HG03520 (cell line): ENCODE results near the gene GTF3C2.
A peak's percentile ranks its signal among the peaks of the same experiment; 100 is the strongest.
"Not testable (repeated sequence)": the region's sequence is repeated elsewhere in the genome, so short reads cannot be mapped to it uniquely, and the experiment has no call there.

Source experiments
- ATAC-seq: cut with Tn5 transposase; IDR thresholded peaks from one replicate; pipeline ENCODE4 v1.9.1; 2021; ENCODE audit warnings: mild to moderate bottlenecking, moderate library complexity; ENCODE audit not compliant: unreplicated experiment

The GTF3C2 gene

GRCh38 chr2:27372937-27373336 lies 16.4 kb upstream of the GTF3C2 start:
- ATAC-seq = no peak

DNA sequence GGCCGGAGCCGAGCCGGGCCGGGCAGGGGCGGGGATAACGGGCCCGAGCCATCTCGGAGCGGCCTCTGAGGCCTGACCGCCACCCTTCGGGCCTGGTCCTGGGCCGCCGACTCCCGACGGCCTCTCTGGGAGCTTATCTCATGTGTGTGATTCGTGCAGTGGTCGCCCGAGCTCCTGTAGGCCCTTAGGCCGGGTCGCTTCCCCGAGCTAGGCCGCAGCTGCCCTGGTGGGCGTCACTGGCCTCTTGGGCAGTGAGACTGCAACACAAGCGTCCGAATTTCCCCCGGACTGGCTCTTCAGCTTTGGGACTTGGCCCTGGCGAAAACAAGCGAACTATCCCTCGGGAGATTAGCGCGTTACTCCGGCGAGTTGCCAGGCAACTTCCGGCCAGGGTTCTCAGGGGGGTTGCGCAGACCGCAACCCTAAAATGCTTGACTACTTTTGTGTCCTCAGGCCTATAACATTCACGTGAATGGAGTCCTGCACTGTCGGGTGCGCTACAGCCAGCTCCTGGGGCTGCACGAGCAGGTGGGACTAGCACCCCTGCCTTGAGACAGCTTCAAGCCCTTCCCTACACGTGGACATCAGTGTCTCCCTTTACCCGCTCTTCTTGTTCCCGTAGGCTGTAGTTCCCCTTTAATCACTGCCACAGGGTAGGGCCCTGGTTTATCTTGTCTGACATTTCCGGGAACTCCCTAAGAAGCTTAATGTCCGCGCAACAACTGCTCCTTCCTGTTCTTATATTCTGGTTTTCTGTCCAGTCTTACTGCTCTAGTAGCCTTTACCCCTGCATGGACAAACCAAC lies 14.5 kb upstream of the GTF3C2 start:
- ATAC-seq = peak; percentile 6

DNA sequence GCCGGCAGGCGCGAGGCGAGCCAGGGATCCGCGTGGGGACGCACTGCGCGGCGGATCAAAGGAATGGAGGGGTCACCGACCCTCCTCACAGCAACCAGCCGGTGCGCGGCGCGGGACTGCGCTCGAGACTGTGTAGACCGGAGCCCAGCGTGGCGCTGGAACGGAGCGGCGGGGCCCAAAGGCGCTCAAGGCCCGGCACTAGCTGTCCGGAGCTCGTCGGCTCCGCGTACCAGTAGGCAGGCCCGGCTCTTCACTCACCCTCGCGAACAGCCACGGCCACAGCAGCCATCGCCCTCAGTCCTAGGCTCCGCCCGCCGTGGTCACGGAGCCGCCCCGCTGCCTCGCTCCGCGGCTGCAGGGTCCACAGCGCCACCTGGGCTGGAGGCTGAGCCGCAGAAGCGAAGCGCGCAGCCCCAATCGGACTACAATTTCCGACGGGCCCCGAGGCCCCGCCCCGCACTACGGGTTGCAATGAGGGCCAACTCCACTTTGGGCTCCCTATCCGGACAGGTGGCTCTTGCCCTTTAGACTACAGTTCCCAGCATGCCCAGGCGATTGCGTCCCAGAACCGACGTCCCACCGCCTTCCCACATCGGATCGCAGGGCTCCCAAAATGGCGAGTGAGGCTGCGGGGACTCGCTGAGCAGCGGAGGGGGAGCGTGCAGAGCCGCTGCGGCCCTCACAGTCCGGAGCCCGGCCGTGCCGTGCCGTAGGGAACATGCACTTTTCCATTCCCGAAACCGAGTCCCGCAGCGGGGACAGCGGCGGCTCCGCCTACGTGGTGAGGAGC lies 13.7 kb upstream of the GTF3C2 start, which contains the start of the genes EIF2B4 and SNX17:
EIF2B4 (minus strand) TSS at position 313 of the 790 bp plus-strand sequence; CDS start at position 289, 24 bp downstream.
SNX17 (plus strand) TSS at position 591 of the 790 bp plus-strand sequence; CDS start at position 719, 128 bp downstream.
- ATAC-seq = peak; percentile 90

DNA sequence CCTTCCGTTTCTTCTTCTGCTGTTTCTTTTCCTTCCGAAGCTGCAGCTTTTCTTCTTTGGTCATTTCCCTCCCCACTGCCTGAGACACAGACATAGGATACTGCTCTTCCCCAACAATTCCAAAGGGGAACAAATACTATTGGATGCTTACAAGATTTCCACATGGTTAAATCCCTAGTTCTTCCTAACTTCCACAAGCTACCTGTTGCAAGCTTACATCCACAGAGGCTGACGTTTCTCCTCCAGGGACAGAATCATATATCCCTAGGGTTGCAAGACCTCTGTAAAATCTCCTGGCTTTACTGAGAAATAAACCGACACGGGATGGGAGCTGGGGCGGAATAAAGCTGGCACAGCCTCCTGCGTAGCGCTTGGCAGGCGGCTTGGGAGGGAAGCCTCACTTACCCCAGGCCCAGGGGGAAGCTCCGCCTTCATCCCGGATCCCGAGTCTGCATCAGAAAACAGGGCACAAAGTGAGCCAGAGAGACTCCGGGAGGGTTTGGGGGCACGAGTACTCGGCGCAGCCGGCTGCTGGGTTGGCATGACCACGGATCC lies 13.0 kb upstream of the GTF3C2 start:
- no peak for ATAC-seq

GRCh38 chr2:27363933-27364332 lies 7.4 kb upstream of the GTF3C2 start:
- no peak for ATAC-seq

- no peak for ATAC-seq
Measured at GRCh38 chr2:27362678-27363420, 6.3 kb upstream of the GTF3C2 start.

GRCh38 chr2:27356056-27356381 lies 545 bp downstream of the GTF3C2 start:
- ATAC-seq = peak; percentile 35

- no peak for ATAC-seq
Measured at GRCh38 chr2:27354597-27354927, 2.0 kb downstream of the GTF3C2 start.

DNA sequence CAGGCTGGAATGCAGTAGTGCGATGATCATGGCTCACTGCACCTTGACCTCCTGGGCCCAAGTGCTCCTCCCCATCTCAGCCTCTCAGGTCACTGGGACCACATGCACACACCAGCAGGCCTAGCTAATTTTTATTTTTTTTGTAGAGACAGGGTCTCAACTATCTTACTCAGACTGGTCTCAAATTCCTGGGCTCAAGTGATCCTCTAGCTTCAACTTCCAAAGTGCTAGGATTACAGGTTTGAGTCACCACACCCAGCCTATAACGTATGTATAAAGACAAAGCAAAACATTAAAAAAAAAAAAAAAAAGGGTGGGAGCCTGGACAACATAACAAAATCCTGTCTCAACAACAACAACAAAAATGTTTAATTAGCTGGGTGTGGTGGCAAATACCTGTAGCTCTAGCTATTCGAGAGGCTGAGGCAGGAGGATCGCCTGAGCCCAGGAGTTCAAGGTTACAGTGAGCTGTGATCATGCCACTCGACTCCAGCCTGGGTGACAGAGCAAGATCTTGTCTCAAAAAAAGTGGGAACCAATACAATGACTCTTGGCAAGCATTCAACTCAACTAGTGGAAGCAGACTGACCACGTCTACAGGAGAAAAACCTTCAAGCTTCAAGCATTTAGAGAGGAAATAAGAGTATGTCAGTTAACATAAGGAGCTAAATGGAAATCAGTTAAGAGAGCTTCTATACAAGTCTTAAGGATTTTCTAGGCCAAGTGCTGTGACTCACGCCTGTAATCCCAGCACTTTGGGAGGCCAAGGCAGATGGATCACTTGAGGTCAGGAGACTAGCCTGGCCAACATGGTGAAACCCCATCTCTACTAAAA lies 2.6 kb downstream of the GTF3C2 start:
- no peak for ATAC-seq

DNA sequence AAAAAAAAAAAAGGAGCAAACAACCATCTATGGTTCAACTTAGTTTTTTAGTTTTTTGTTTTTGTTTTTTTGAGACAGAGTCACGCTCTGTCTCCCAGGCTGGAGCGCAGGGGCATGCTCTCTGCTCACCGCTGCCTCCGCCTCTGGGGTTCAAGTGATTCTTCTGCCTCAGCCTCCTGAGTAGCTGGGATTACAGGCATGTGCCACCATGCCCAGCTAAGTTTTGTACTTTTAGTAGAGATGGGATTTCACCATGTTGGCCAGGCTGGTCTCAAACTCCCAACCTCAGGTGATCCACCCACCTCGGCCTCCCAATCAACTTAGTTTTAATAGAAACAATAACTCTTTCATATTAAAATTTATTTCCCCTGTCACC lies 3.2 kb downstream of the GTF3C2 start:
- ATAC-seq = not testable (repeated sequence)

DNA sequence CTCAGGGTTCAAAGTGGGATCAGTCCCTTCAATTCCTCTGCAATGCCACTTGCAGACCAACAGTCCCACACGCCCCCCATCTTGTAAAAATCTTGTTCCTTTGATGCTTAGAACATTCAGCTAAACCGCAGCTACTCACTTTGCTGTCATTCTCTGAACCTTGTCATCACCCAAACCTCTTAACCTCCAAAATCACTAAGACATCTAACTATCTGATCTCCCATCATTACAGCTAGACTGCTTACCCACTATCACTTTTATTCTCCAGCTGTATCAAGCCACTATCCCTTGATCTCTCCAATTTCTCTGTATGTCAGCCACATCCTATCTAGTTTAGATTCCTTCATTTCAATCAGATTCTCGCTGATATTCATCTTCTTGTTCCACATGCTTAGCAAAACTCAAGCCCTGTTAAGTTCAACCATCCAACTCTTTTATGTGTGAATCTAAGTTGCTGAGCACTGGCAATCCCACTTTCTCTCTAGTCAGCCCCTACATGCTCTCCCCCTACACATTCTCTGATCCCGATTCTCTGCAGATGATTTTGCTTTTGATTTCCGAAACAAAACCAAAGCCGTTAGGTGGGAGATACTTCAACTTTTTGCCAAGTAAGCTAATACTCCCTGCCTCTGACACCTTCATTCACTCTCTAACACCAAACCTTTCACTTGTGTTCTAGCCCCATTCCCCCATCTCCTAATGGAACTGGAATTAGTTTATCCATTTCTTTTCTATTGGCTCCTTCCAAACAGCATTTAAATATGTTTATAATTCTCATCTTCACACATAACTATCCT lies 4.6 kb downstream of the GTF3C2 start:
- ATAC-seq = no peak

DNA sequence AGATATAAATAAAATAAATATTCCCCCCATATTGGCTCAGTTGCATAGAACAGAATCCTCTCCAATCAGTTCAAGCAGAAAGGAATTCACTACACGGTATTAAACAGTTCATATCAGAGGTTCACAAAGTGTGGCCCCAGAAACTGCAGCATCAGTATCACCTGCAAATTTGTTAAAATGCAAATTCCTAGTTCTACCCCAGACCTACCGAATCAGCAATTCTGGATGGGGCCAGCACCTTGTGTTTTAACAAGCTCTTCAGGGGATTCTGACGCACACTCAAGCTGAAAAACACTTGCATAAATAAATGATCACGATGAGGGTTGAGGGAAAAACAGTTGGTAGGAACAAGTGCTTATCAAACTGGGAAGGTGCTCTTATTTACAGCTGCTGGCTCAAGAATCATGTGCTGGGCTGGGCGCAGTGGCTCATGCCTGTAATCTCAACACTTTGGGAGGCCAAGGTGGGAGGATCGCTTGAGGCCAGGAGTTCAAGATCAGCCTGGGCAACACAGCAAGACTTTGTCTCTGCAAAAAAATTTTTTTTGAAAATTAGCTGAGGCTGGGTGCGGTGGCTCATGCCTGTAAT lies 6.4 kb downstream of the GTF3C2 start:
- no peak for ATAC-seq

DNA sequence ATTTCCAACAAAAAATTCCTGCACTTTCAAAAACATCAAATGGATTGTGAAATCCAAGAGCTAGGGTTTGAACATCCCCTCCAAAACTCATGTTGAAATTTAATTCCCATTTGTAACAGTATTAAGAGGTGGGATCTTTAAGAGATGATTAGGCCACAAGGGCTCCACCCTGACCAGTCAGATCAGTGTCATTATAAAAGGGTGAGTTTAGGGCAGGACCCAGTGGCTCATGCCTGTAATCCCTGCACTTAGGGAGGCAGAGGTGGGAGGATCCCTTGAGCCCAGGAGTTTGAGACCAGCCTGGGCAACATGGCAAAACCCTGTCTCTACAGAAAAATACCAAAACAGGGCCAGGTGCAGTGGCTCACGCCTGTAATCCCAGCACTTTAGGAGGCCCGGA lies 8.9 kb downstream of the GTF3C2 start:
- ATAC-seq = no peak

DNA sequence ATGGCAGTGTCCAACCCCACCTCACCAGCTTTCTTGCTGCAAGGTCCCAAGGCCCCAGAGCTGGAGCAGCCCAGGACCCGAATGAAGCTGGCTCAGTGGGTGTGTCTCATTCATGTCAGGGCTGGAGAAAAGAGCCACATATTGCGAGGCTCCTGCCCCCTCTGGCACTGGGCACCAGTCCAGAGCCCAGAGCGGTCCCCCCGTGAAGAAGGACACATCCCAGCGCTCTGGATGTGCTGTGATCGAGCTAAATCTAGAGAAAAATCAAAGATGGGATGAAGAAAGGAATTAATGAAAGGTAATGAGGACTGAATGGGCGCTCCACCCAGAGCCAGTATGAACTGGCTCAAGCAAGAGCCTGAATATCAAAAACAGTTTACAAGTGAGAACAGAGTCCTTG lies 20.4 kb downstream of the GTF3C2 start:
- no peak for ATAC-seq

GRCh38 chr2:27335311-27335710 lies 21.3 kb downstream of the GTF3C2 start:
- ATAC-seq = no peak

DNA sequence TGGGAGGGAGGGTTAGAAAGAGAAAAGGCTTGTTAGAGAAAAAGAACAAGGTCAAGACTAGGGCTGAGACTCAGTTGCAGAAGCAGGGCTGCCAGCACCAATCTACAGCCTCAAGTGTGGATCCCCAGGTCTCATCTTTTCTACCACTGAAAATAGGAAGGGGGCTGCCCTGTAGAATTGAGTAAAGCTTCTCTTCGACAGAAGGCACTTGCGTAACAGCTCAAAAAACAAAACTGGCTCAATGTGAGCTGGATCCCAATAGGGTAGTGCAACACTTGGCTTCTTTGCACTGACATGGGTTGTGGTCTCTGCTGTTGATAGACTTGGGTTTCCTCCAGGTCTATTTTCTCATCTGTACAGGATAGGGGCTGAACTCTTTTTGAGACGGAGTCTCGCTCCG lies 31.8 kb downstream of the GTF3C2 start:
- ATAC-seq = no peak

- no peak for ATAC-seq
Measured at GRCh38 chr2:27323596-27324285, 32.8 kb downstream of the GTF3C2 start.

- ATAC-seq = peak; percentile 89
Measured at GRCh38 chr2:27322766-27323595, 33.6 kb downstream of the GTF3C2 start, which contains the start of gene MPV17. MPV17 (minus strand) TSS chr2:27323097; CDS start chr2:27322517, 580 bp downstream.
